22Rv1 (cell line): ENCODE data around the gene MTCL1.

ENCODE experiments used
- CTCF ChIP-seq: fragments of 450-650 bp; IDR thresholded peaks from 2 replicates; pipeline ENCODE4 v1.5.1; 2017; ENCODE audit warnings: mild to moderate bottlenecking
- ZFX ChIP-seq: fragments of 450-650 bp; IDR thresholded peaks from 2 replicates; pipeline ENCODE4 v1.6.1; 2017; ENCODE audit warnings: antibody characterized with exemption, borderline replicate concordance

- TF ChIP-seq CTCF (no peak), ZFX (no peak)
Observed at GRCh38 chr18:8699126-8699525, 6.2 kb upstream of the MTCL1 start.
